NCI-H1930 (cell line): ENCODE results near the gene TRIM65.
"Not testable (repeated sequence)": the region's sequence is repeated elsewhere in the genome, so short reads cannot be mapped to it uniquely, and the experiment has no call there.

Experiments
- DNase-seq, 2 experiments: peaks; one replicate each; lab custom pipeline; 2025; lab: John Stamatoyannopoulos, UW

The TRIM65 gene

DNA sequence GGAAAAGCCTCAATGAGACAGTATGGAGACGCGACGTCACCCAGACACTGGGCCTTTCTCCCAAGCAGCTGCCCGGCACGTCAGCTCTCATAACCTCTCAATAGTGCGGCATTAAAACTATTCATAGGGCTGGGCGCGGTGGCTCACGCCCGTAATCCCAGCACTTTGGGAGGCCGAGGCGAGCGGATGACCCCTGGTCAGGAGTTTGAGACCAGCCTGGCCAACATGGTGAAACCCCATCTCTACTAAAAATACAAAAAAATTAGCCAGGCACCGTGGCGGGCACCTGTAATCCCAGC, 45.1 kb downstream of the TRIM65 start:
- not testable (repeated sequence) for DNase-seq

DNA sequence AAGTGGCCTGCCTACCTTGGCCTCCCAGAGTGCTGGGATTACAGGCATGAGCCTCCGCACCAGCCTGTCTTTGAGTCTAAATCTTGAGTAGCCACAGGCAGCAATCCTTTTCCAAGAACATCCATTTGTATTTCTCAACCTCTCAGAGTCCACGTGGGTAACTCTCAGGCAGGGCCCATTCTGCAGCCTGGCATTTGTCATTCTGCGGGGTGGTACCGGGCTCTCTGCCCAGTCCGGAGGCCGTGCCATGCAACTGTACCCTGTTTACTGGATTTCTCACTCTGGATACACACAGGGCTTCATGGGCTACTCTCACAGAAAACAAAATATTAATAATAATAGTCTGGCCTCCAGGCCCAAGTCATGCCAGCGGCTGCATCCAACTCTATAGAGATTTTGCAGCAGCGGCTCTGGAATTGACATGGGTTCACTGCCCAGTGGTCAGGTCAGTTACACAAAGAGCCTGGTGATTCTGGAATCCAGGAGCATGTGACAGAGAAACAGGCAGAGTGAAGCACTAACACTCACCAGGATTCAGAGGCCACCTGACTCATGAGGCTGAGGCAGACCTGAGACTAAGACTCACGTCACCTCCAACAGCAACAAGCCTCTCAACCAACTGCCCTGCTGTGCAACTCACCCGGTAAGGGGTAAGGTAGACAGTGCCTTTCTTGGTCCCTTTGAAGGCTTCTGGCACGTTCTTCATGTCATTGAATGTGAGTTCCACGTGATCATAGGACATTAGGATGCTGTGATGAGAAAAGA, 45.6 kb downstream of the TRIM65 start:
- DNase-seq = no peak

DNA sequence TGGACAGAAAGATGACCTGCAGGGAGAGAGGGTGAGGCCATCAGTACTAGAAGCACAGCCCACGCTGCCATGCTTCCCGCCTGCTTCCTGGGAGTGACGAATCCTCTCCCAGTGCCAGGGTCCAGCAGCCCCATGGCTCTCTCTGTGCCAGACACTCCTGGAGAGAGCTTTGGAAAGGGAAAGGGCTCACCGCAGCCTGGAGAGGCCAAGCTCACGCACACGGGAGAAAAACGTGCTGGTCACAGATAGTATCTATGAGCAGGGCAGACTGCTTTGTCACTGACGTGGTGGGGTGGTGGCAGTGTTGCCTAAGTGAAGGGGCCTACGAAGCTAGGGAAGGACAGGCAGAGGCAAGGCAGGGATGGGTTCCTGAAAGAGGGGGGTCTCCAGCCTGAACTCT, 47.0 kb downstream of the TRIM65 start:
- no peak for DNase-seq

DNA sequence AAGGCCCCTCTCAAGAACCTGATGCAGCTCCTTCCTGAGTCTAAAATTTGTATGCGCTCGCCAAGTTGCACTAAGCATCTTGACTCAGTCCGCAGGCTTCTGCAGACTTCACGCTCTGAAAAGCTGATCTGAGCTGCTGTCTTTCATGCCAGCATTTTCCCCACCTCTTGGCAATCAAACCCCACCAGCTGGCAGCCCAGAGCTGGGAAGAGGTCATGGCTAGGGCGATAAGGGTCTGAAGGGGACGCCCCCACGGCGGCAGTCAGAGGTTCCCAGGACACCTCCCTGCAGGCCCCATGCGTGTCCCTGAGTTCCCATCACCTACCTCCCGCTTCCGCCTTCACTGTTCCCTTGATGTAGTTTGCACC, 47.5 kb downstream of the TRIM65 start:
- DNase-seq = no peak

DNA sequence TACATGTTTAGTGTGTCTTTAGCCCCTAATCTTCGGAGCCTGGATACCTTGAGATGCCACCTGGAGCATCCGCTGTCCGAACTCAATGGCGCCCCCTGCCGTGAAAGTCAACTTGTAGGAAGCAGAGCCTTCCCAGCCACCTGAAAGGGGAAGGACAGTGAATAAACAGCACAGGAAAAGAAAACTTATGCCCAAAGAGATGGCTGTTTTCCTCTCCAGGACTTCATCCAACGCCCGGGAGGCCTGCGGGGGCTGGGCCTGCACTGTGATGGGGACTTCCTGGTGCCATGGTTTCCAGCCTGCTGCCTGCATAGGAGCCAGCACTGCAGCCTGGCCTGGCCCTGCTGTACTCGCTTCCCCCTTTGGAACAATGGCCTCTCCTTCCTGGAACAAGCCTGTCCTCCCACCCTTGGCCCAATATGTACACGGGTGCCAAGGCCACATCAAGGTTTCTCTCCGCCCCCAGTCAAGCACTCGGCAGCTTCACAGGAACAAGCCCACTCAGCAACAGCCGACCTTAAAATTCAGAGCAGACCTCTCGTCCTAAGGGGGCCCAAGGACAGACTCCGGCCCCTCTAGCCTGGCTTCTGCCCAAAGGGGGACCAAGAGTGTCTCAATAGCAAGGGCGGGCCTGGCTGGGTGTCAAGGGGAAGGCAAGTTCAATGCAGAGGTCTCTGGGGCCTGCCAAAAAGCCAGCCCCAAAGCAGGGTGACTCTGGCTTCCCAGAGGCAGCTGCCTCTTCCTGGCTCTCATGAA, 48.0 kb downstream of the TRIM65 start:
- peak; percentile 49 to 74 for DNase-seq

DNA sequence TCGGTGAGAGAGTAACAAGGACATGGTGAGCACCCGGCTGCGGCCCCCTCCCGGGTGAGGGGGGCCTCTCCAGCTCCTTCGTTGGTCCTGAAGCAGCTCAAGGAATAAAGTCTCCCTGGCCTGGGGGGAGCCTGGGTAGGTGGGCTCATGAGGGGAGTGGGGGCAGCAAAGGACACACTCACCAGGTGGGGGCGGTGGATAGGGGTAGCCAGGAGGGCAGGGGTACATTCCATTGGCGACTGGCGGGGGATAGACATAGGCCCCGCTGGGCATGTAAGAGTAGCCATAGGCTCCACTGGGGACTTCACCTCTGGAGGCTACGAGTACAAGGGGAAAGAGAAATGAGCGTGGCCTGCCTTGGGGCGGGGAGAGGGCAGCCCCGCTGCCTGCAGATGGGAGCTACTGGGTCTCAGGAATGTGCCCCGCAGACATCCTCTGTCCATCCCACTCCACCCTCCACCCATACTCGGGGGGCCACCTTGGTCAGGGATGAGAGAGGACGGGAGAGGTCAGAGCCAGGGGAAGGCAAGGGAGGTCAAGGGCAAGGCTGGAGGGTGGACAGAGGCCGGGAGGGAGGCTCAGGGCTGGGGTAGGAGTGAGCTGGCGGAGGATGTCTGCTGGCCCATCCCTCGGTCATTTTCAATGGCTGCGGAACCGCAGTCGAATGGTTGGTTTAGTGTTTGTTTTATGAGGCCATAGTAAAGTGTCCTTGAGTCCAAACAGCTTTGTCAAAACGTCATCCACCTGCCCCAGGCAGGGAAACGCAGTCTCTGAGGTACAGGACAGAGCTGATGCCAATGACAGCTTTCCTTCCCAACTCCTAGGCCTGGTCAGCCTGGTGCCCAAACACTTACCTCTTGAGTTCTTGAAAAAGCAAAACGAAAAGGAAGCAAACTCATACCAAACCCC, 48.9 kb downstream of the TRIM65 start:
- no peak for DNase-seq

DNA sequence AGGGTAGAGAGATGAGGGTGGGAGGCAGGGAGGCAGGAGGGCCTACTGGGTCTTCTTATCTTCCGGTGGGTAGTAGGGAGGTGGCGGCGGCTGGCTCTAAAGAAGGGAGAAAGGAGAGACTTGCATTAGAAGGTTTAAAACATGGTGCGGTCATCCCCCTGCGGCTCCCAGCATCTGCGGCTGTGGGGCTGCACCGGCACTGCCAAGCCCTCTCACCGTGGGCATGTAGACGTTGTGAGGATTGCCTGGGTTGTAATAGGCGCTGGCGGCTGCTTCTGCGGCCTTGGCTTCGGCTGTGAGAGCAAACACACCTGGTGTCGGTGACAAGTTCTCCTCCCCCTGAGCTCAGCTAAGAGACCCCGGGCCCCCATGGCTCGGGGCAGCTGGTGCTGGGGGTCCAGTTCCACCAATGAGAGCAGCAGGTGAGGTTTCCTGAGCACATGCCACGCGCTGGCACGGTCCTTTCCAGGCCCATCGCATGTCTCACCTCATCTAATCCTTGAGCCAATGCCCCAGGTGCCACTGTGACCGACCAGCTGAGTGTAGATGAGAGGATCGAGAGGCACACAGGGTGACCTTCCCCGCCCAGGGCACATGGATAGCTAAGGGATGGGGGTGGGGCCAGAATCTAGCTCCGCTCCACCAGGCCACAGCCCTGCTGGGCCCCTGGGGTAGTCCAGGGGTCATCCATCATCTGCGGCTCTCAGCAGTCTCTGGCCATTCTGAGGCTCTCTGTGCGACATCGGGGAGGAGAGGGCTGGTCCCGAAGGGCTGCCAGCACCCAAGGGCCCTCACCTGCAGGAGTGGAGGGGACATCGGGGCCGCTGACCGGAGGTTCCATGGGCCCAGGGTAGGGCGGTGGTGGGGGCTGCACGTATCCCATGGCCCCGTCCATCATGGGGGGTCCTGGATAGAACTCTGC, 49.8 kb downstream of the TRIM65 start:
- no peak for DNase-seq

DNA sequence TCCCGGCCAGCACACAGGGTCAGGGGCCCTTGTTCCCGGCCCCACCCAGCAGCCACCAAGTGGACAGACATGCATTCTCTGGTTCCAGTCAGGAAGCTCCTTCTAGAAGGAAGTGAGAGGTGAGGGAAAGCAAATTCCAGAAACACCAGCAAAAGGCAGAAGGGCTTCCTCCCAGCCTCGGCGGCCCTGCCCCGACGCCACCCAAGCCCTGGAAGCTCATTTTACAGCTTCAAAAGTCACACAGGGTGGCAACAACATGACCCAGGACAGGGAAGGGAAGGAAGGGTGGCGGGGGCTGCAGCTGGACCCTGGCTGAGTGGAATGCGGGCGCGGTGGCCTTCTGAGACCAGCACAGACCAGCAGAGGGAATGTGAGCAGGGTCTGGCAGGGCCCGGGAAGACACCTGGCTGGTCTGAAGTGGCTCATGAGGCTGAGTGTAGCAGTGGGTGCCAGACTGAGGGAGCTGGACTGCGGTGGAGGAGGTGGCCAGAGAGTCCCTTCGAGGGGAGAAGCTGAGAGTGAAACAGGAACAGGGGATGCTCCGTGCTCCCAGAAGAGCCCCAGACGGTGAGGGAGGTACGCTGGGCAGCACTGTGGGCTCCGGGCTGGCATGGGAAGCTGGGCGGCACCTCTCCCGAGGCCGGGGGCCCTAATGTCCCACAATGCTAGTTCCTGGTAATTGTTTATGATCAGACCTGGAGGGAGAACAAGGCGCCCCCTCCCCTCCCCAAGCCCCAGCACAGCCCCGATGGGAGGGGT, 50.6 kb downstream of the TRIM65 start:
- DNase-seq = no peak

DNA sequence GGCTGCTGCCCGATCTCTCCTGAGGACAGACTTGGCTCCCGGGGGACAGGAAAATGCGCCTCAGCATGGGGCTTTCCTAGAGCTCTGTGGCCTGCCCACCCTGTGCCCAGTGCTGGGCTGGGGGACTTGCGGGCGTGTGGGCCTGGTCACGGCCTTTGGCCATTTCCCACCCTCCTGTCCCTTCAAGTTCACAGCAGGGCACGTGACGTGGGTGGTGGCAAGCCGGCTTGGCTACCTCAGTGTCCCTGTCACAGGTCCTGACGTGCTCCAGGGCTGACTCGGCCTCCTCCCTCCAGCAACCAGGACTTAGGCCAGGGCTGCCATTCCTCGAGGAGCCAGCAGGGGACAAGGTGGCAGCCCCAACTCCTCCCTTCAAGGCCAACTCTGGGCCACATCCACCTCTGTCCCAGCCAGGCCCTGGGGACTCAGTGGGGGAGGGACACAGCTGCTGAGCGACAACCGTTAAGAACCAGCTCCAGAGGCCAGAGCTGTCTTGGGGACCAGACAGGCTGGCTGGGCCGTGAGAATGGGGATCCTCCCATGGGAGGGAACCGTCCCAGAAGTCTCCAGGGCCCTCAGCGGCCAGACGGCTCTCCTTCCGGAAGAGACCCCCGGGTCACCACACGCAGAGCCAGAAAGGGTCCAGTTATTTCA, 51.6 kb downstream of the TRIM65 start:
- DNase-seq = peak; percentile 36 to 46

DNA sequence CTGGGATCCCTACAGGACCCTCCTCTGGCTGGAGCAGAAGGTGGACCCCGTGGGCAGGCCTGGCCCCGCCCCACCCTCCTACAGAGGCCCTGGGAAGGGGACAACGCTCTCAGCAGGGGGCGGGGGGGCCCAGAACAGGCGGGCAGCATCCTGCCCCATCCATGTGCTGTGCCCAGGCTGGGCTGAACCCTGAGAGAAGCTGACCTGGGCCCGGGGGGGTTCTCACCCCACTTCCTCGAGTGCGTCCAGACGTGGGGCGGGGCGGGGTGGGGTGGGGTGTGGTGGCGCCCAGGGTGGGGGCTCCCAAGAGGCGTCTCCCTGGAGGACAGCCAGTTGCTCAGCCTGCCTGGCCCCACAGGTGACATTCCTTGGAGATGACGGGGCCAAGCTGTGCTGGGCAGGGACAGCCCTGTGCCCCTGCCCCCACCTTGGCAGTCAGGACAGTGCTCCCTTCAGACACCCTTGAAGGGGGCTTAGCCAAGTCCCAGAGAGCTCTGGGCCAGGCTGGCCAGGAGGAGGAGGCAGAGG, 52.2 kb downstream of the TRIM65 start:
- DNase-seq = no peak

DNA sequence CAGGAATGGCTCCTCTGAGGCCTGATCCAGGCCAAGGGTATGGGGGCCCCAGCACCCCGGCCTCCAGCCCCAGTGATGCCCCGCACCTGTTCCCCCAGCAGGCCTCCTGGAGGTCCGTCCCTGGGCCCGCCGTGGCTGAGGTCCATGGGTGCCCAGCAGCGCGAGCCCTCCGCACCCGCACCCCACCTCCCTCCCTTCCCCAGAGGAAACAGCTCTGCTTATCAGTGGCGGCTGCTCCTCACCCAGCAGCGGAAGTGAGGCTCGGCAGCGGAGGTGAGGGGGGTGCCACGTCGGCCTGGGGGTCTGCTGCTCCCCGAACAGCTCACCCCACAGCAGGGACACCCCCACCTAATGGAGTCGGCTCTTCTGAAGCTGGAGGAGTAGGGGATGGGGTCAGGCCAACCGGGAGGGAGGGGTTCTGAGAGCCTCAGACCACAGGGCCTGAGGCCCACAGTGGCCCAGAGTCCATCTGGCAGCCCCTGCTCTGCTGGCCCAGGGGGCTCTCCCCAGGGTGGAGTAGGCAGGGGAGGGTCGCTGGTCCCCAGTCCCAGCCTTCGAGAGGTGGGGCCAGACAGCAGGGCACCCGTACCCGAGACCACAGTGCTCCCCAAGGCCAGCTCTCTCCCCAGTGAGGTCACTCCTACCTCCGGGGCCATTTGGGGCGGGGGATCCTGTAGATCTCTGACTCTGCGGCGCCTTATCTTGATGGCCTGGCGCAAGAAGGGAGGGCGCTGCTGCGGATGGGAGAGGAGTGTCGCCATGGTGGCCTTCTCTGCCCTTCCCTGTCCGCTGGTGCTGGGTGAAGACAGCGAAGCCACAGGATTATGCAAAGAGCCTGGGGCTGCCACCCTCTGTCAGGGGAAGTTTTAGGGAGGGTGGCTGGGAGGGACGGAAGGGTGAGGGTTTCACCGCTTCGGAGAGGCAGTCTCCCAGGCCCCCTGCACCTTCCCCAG, 52.9 kb downstream of the TRIM65 start, which contains the start of gene UNC13D:
UNC13D (minus strand) TSS at position 828 of the 953 bp plus-strand sequence; CDS start at position 761, 67 bp downstream.
- no peak for DNase-seq

DNA sequence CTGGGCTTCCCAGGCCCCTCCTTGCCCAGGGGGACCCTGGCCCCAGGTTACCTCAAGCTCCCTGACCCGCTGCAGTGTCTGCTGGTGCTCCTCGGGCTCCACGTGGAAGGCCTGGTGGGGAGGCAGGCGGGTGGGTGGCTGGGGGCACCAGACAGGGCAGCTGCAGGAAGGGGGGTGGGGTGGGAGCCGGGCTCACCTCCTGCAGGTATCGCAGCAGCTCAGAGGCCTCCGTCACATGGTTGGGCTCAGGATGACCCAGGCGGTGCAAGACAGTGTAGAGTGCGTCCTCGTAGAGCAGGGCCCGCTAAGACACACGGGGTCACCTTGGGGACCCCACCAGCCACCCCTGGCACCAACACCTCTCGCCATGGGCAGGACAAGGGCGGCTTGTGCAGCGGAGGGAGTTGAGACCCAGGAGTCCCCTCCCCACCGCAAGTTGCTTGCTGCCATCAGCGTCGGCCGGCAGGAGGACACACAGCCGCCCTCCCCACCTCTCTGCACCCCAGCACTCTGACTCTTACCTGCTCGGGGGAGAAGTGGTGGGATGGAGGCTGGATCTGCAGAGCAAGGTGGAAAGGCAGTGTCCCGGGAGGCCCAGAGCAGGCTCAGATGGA, 53.7 kb downstream of the TRIM65 start:
- DNase-seq = no peak

DNA sequence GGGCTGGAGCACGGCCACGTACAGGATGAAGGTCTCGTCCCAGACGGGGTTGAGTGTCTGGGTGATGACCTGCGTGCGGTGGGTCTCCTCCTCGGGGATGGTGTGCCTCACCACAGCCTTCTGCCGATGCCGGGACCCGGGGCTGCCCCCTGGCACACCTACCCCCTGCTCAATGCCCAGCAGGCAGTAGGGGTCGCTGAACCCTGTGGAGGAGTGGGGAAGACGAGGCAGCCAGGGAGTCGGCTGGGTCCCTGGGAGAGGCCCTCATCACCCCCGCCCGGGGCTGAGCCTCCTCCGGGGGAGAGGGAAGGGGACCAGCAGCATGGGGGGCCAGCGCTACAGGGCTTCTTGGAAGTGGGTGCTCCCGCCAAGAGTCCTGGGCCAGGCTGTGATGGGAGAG, 54.3 kb downstream of the TRIM65 start:
- no peak for DNase-seq

DNA sequence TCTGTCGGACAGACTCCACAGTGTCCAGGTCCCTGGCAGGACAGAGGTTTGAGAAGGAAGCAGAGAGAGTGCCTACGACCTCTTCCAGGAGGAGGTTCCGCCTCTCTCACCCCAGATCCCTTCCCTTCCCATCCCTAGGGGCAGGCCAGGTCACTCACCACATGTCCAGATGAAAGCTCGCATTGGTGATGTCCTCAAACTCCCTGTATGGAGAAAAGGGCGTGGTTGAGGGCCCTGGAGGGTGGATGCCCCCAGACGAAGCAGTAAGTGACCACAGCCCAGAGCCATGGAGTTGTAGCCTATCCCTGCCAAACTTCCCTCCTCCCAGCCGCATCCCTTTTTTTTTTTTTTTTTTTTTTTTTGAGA, 56.0 kb downstream of the TRIM65 start:
- no peak for DNase-seq

DNA sequence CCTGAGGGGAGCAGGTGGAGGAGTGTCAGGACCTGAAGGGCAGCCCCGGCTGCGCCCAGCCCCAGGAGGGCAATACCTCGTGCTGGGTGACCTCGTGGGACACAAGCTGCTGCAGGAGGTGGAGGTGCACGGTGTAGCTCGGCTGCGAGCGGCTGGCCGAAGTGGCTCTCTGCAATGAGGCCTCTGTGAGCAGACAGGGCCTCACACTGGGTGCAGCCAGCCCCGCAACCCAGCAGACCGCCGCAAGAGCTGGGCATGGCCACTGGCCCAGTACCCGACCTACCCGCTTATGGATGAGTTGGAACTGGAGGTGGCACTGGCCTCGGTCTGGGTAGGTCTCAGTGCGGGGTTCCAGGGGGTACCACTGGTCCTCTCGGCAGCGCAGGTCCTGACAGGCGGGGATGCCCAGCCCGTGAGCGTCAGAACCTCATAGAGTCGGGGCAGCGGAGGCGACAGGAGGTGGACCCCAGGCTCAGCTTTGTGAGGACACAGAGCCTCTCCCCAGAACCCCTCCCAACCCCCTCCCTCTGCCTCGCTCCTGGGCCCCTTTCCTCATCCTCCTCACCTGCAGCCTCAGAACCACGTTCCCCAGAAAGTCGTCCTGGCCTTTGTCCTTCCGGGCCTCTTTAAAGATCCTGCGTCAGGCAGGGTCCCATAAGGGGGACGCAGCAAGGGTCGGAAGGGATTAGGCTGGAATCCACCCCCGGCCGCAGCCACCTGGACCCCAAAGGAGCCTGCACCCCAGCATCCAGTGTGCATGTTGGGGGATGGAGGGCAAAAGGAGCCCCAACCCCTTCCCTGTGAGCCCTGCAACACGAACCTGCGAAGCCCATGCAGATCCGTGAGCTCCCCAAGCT, 56.6 kb downstream of the TRIM65 start:
- DNase-seq = no peak
